SKM-1 (cell line): ENCODE results near the gene ROR2.

Experiments used
- DNase-seq: peaks from one replicate; lab custom pipeline; 2025; ENCODE audit not compliant: unreplicated experiment; lab: John Stamatoyannopoulos, UW

ROR2 gene

GRCh38 chr9:91820126-91820750 is 129.8 kb downstream of the ROR2 start:
- no peak for DNase-seq

GRCh38 chr9:91818647-91819403 is 131.2 kb downstream of the ROR2 start:
- DNase-seq, result no peak

- DNase-seq, result no peak
Observed at GRCh38 chr9:91818225-91818585, 131.8 kb downstream of the ROR2 start.

- DNase-seq, result no peak
Observed at GRCh38 chr9:91817493-91818224, 132.4 kb downstream of the ROR2 start.

- no peak for DNase-seq
Observed at GRCh38 chr9:91817106-91817492, 132.9 kb downstream of the ROR2 start.

- DNase-seq, result no peak
Observed at GRCh38 chr9:91816356-91816755, 133.7 kb downstream of the ROR2 start.

GRCh38 chr9:91815896-91816295 is 134.1 kb downstream of the ROR2 start:
- DNase-seq, result no peak

GRCh38 chr9:91814753-91815152 is 135.3 kb downstream of the ROR2 start:
- no peak for DNase-seq

- no peak for DNase-seq
Observed at GRCh38 chr9:91814201-91814600, 135.8 kb downstream of the ROR2 start.

GRCh38 chr9:91813176-91813795 is 136.7 kb downstream of the ROR2 start:
- DNase-seq, result no peak

- DNase-seq, result no peak
Observed at GRCh38 chr9:91812191-91812590, 137.8 kb downstream of the ROR2 start.

- DNase-seq, result no peak
Observed at GRCh38 chr9:91811024-91811909, 138.8 kb downstream of the ROR2 start.

GRCh38 chr9:91810286-91810905 is 139.6 kb downstream of the ROR2 start:
- no peak for DNase-seq

GRCh38 chr9:91809581-91810285 is 140.3 kb downstream of the ROR2 start:
- no peak for DNase-seq

- no peak for DNase-seq
Observed at GRCh38 chr9:91807643-91808246, 142.3 kb downstream of the ROR2 start.

- no peak for DNase-seq
Observed at GRCh38 chr9:91805031-91805430, 145.0 kb downstream of the ROR2 start.

GRCh38 chr9:91803970-91804752 is 145.9 kb downstream of the ROR2 start:
- DNase-seq, result no peak

- DNase-seq, result no peak
Observed at GRCh38 chr9:91803151-91803940, 146.7 kb downstream of the ROR2 start.
